Measurements from ENCODE around the gene KCNB1.

DNA sequence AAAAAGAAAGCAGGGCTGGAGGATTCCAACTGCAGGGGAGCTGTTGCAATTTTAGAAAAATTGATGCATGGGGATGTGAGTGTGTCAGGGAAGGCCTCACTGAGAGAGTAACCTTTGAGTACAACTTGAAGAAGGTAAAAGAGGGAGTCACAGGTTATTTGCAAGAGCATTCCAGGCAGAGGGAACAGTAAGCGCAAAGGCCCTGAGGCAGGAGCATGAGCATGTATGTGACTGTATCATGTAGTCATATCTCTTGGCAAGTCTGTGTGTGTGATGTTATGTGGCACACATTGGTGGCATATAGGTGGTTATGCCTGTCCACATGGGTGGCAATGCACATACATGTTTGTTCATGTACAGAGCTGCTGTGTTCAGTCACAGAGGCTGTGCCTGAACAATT, 133.4 kb downstream of the KCNB1 start:
- TF ChIP-seq, protein P1, sequence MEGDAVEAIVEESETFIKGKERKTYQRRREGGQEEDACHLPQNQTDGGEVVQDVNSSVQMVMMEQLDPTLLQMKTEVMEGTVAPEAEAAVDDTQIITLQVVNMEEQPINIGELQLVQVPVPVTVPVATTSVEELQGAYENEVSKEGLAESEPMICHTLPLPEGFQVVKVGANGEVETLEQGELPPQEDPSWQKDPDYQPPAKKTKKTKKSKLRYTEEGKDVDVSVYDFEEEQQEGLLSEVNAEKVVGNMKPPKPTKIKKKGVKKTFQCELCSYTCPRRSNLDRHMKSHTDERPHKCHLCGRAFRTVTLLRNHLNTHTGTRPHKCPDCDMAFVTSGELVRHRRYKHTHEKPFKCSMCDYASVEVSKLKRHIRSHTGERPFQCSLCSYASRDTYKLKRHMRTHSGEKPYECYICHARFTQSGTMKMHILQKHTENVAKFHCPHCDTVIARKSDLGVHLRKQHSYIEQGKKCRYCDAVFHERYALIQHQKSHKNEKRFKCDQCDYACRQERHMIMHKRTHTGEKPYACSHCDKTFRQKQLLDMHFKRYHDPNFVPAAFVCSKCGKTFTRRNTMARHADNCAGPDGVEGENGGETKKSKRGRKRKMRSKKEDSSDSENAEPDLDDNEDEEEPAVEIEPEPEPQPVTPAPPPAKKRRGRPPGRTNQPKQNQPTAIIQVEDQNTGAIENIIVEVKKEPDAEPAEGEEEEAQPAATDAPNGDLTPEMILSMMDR (conservative IDR thresholded peaks at IDR 0.05; ENCODE audit: low read depth, low read length), result no peak
- no peak for TF ChIP-seq CEBPB (IDR thresholded peaks at IDR 0.05; ENCODE audit: low read depth, low read length)
- TF ChIP-seq RCOR1 (IDR thresholded peaks at IDR 0.05; ENCODE audit: insufficient replicate concordance, low read length), result no peak
- no peak for TF ChIP-seq POLR2A (IDR thresholded peaks at IDR 0.05; ENCODE audit: low read depth, low read length)
- no peak for TF ChIP-seq FOS (IDR thresholded peaks at IDR 0.05; ENCODE audit: low read depth, low read length)
- TF ChIP-seq RAD21 (IDR thresholded peaks at IDR 0.05; ENCODE audit: low read length), result no peak

All from IMR-90 (cell line).